Naive B cell (primary cell): ENCODE measurements around the gene NELL1. TPM values are rescaled to one million over a fixed set of nuclear protein-coding genes. Genes with fewer than 3 reads are reported as not detected.

Experiments used
- ATAC-seq, 2 donors: fragments of 150-1000 bp; cut with Tn5 transposase; 2 replicates each; pipeline ENCODE4 v1.10.0; 2021; ENCODE audit warnings: low read depth in 2 of 2, mild to moderate bottlenecking in 2 of 2, moderate library complexity in 2 of 2
- DNase-seq: peaks from one replicate; pipeline ENCODE4 v3.0.0; 2022
- H3K27ac Mint-ChIP-seq, 6 donors: one replicate each; pipeline ENCODE4 v1.8.0; 2020 to 2022; ENCODE audit warnings: mild to moderate bottlenecking in 6 of 6, mixed read lengths in 6 of 6, moderate library complexity in 5 of 6, inconsistent platforms in 2 of 6
- H3K27me3 Mint-ChIP-seq, 3 donors: one replicate each; pipeline ENCODE4 v1.8.0; 2021 to 2022; ENCODE audit warnings: mixed read lengths in 3 of 3, mild to moderate bottlenecking in 1 of 3
- H3K36me3 Mint-ChIP-seq, 2 donors: one replicate each; pipeline ENCODE4 v1.8.0; 2020 to 2022; ENCODE audit warnings: mixed read lengths in 2 of 2, inconsistent platforms in 1 of 2, mild to moderate bottlenecking in 1 of 2
- H3K4me1 Mint-ChIP-seq, 3 donors: one replicate each; pipeline ENCODE4 v1.8.0; 2020 to 2022; ENCODE audit warnings: mixed read lengths in 3 of 3, inconsistent platforms in 1 of 3, mild to moderate bottlenecking in 1 of 3, moderate library complexity in 1 of 3
- H3K4me3 Mint-ChIP-seq, 8 donors: one replicate each; pipeline ENCODE4 v1.8.0; 2020 to 2022; ENCODE audit warnings: mild to moderate bottlenecking in 8 of 8, mixed read lengths in 8 of 8, moderate library complexity in 8 of 8, inconsistent platforms in 2 of 8
- H3K9me3 Mint-ChIP-seq, 7 donors: one replicate each; pipeline ENCODE4 v1.8.0; 2020 to 2022; ENCODE audit warnings: mixed read lengths in 7 of 7, mild to moderate bottlenecking in 5 of 7, inconsistent platforms in 2 of 7, moderate library complexity in 1 of 7
- polyA plus RNA-seq, 6 donors: library from polyadenylated mRNA; unstranded; fragments of 300-500 nt; fragmentation: Illumina TruSeq; gene quantifications; one replicate each; pipeline ENCODE4 v1.2.3, GENCODE V29; 2021; ENCODE audit warnings: low read depth in 6 of 6

Gene NELL1
- polyA plus RNA-seq, 6 donors from 2014 or later, result not detected

DNA sequence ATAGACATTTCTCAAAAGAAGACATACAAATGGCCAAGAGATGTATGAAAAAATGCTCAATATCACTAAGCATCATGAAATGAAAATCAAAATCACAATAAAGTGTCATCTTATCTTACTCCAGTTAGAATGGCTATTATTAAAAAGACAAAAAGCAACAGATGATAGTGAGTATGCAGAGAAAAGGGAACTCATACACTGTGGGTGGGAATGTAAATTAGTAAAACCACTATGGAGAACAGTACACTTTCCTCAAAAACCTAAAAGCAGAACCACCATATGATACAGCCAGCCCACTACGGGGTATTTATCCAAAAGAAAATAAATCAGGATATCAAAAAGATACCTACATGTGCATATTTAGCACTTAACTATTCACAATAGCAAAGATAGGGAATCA lies 823.5 kb downstream of the NELL1 start:
- Mint-ChIP-seq H3K9me3 (peaks cover 2 to 22% (median 15%) of the 10 kb centered on the region in 7 donors), H3K27me3 (no peaks in the 10 kb centered on the region), H3K36me3 (no peaks in the 10 kb centered on the region), H3K4me3 (no peak overlapping the region), H3K4me1 (no peaks in the 10 kb centered on the region), H3K27ac (no peak overlapping the region)
- no peak for ATAC-seq
- no peak for DNase-seq

GRCh38 chr11:21494946-21495345 lies 825.6 kb downstream of the NELL1 start:
- H3K4me1 Mint-ChIP-seq, result no peaks in the 10 kb centered on the region
- H3K36me3 Mint-ChIP-seq, result no peaks in the 10 kb centered on the region
- H3K27ac Mint-ChIP-seq, result no peak overlapping the region
- ATAC-seq, result no peak
- peaks cover under 1 to 10% (median 7%) of the 10 kb centered on the region in 7 donors for H3K9me3 Mint-ChIP-seq
- no peak overlapping the region for H3K4me3 Mint-ChIP-seq
- no peak for DNase-seq
- no peaks in the 10 kb centered on the region for H3K27me3 Mint-ChIP-seq

DNA sequence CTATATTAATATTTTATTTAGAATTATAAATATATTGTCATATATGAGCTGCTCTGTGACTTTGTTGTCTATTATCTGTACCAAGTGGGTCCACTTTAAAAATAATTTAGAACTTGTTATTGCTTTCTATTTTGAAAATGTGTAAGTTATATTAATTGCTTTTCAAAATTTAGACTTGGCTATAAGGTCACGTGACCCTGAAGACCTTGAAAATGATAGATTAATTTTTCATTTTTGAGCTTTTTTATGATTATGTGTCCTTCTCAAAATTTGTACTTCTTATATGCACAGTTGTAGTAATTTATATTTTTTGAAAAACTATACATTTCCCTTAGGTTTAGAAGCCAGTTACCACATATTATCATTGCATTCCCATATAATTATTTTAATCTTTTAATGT lies 826.5 kb downstream of the NELL1 start:
- ATAC-seq, result no peak
- no peak for DNase-seq
- Mint-ChIP-seq H3K4me1 (no peaks in the 10 kb centered on the region), H3K36me3 (no peaks in the 10 kb centered on the region), H3K27me3 (no peaks in the 10 kb centered on the region), H3K4me3 (no peak overlapping the region), H3K9me3 (peaks cover 0 to 10% (median 2%) of the 10 kb centered on the region in 7 donors), H3K27ac (no peak overlapping the region)

DNA sequence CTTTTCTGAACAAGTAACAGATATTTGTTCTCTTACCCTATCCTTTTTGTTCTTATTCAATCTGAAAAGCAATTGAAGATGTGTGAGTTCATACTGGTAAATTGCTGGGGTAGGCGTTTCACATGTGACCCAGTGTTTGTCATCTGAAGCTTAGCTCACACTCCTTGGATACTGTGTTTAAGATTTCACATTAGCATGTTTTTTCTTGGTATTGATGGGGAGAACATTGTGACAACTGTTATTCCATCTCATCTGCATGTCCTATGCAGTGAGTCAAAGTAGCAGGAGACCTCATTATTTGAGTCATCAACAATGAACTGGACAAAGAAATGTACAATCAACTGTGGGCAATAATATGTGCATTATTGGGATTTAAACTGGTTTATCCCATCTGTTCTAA lies 831.9 kb downstream of the NELL1 start:
- DNase-seq (no peak), ATAC-seq (no peak)
- no peaks in the 10 kb centered on the region for H3K4me1 Mint-ChIP-seq
- peaks cover 0 to 3% (median 0%) of the 10 kb centered on the region in 7 donors for H3K9me3 Mint-ChIP-seq
- no peaks in the 10 kb centered on the region for H3K27me3 Mint-ChIP-seq
- no peaks in the 10 kb centered on the region for H3K36me3 Mint-ChIP-seq
- no peak overlapping the region for H3K27ac Mint-ChIP-seq
- H3K4me3 Mint-ChIP-seq, result no peak overlapping the region

- no peak overlapping the region for H3K27ac Mint-ChIP-seq
- no peak overlapping the region for H3K4me3 Mint-ChIP-seq
- ATAC-seq (no peak), DNase-seq (no peak)
- no peaks in the 10 kb centered on the region for H3K27me3 Mint-ChIP-seq
- H3K36me3 Mint-ChIP-seq, result no peaks in the 10 kb centered on the region
- no peaks in the 10 kb centered on the region for H3K4me1 Mint-ChIP-seq
- peaks cover 0 to 3% (median 0%) of the 10 kb centered on the region in 7 donors for H3K9me3 Mint-ChIP-seq
These were observed 835.7 kb downstream of the NELL1 start for GRCh38 chr11:21505070-21505469.

DNA sequence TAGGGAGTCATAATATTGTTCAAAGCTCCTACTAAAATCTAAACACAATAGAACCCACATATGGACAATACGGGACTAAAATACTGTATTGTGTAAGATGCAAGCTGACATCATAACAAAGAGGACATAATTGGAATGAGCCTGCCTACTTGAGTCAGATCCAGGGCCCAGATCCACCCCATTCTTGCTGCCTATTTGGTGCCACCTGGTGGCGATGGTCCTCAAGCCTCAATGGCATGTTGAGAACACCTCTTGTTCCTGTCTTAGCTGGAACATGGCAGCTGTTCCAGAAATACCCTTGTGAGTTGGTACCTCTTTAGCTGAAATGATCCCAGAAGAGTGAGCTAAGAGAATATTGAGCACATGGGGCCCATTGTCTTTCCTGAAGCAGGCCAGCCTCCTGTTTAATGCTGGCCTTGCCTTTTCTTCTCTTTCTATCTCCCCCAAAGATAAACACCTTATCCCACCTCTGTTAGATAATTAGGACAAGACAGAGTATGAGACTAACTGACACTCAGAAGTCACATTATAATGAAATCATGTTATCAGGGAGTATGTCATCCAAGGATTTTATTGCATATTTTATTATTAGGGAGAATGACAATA lies 842.6 kb downstream of the NELL1 start:
- peak; percentile 0 for DNase-seq
- no peak for ATAC-seq
- no peaks in the 10 kb centered on the region for H3K27me3 Mint-ChIP-seq
- H3K27ac Mint-ChIP-seq, result no peak overlapping the region
- H3K9me3 Mint-ChIP-seq, result peaks cover 0 to 3% (median 0%) of the 10 kb centered on the region in 7 donors
- no peaks in the 10 kb centered on the region for H3K36me3 Mint-ChIP-seq
- H3K4me3 Mint-ChIP-seq, result no peak overlapping the region
- no peaks in the 10 kb centered on the region for H3K4me1 Mint-ChIP-seq

GRCh38 chr11:21514316-21514715 lies 844.9 kb downstream of the NELL1 start:
- no peak for DNase-seq
- no peak for ATAC-seq
- Mint-ChIP-seq H3K36me3 (no peaks in the 10 kb centered on the region), H3K27me3 (no peaks in the 10 kb centered on the region), H3K27ac (no peak overlapping the region), H3K9me3 (peaks cover 0 to 3% (median 0%) of the 10 kb centered on the region in 7 donors), H3K4me1 (no peaks in the 10 kb centered on the region), H3K4me3 (no peak overlapping the region)

DNA sequence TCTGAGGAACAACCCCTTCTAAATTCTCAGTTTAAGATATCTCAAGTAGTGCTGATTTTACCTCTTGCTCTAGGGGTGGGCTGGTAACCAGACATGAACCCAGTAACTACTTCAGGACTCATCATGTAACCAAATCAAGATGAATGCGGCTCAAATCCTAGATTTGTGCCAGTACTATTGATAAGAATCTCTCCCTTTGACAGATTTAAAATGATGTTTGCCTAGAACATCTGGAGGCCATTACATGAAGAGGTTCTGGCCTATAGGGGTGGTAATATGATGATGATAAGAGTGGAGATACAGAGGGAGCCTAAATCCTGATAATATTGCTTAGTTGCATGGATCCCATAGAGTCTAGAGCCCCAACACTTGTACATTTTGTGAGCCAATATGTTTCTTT lies 850.9 kb downstream of the NELL1 start:
- no peaks in the 10 kb centered on the region for H3K4me1 Mint-ChIP-seq
- H3K27me3 Mint-ChIP-seq, result no peaks in the 10 kb centered on the region
- no peak overlapping the region for H3K27ac Mint-ChIP-seq
- ATAC-seq (no peak), DNase-seq (no peak)
- H3K36me3 Mint-ChIP-seq, result no peaks in the 10 kb centered on the region
- no peak overlapping the region for H3K4me3 Mint-ChIP-seq
- H3K9me3 Mint-ChIP-seq, result peaks cover 0 to 2% (median 0%) of the 10 kb centered on the region in 7 donors

- ATAC-seq (no peak), DNase-seq (no peak)
- no peak overlapping the region for H3K27ac Mint-ChIP-seq
- H3K9me3 Mint-ChIP-seq, result peaks cover 0 to 6% (median 0%) of the 10 kb centered on the region in 7 donors
- no peaks in the 10 kb centered on the region for H3K27me3 Mint-ChIP-seq
- no peaks in the 10 kb centered on the region for H3K4me1 Mint-ChIP-seq
- no peak overlapping the region for H3K4me3 Mint-ChIP-seq
- no peaks in the 10 kb centered on the region for H3K36me3 Mint-ChIP-seq
These were observed 859.8 kb downstream of the NELL1 start for GRCh38 chr11:21529187-21529586.

- Mint-ChIP-seq H3K27me3 (no peaks in the 10 kb centered on the region), H3K9me3 (peaks cover 0 to 5% (median 0%) of the 10 kb centered on the region in 7 donors), H3K4me3 (no peak overlapping the region), H3K36me3 (no peaks in the 10 kb centered on the region), H3K27ac (no peak overlapping the region), H3K4me1 (no peaks in the 10 kb centered on the region)
- ATAC-seq (no peak), DNase-seq (no peak)
These were observed 864.9 kb downstream of the NELL1 start for GRCh38 chr11:21534288-21534687.

GRCh38 chr11:21537980-21538379 lies 868.6 kb downstream of the NELL1 start:
- ATAC-seq (no peak), DNase-seq (no peak)
- Mint-ChIP-seq H3K9me3 (peaks cover 0 to 5% (median 1%) of the 10 kb centered on the region in 7 donors), H3K36me3 (no peaks in the 10 kb centered on the region), H3K4me1 (no peaks in the 10 kb centered on the region), H3K27me3 (no peaks in the 10 kb centered on the region), H3K4me3 (no peak overlapping the region), H3K27ac (no peak overlapping the region)

DNA sequence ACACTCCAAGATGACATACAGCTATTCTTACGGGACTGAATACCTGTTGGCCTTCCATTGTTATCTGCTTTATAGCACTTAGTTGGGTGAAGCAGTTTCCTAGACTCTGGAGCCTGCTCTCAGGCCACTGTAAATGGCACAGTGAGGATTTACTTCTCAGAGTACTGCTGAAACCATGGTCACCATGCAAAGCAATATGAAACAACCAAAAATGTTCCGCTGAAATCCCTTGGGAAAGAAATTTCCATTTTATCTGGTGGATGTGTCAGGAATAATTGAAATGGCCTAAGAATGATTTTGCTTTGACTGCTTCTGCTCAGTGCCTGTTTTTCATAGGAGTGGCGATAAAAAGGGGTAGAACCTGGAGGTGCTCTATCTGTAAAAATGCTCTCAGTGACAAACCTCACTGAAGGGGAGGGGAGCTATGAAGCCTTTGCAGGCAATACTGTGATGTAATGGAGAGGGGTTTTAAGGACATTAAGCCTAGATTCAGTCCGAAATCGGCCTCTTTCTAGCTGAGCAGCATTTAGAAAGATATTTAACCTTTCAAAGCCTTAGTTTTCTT lies 871.9 kb downstream of the NELL1 start:
- Mint-ChIP-seq H3K9me3 (peaks cover 0 to 3% (median 2%) of the 10 kb centered on the region in 7 donors), H3K27ac (no peak overlapping the region)

GRCh38 chr11:21543901-21544300 lies 874.5 kb downstream of the NELL1 start:
- Mint-ChIP-seq H3K9me3 (peaks cover 0 to 14% (median 1%) of the 10 kb centered on the region in 7 donors), H3K4me1 (no peaks in the 10 kb centered on the region), H3K27ac (peak overlapping the region in 1 of 6 donors; percentile 4), H3K27me3 (no peaks in the 10 kb centered on the region), H3K36me3 (no peaks in the 10 kb centered on the region), H3K4me3 (no peak overlapping the region)
- no peak for DNase-seq
- no peak for ATAC-seq

More for the DNA sequence above, 871.9 kb downstream of the NELL1 start:
- Mint-ChIP-seq H3K4me3 (no peak overlapping the region), H3K4me1 (no peaks in the 10 kb centered on the region), H3K36me3 (no peaks in the 10 kb centered on the region), H3K27me3 (no peaks in the 10 kb centered on the region)
- DNase-seq (no peak), ATAC-seq (no peak)

- H3K4me3 Mint-ChIP-seq, result no peak overlapping the region
- H3K36me3 Mint-ChIP-seq, result no peaks in the 10 kb centered on the region
- no peaks in the 10 kb centered on the region for H3K27me3 Mint-ChIP-seq
- no peak for DNase-seq
- ATAC-seq, result no peak
- H3K4me1 Mint-ChIP-seq, result no peaks in the 10 kb centered on the region
- H3K9me3 Mint-ChIP-seq, result peaks cover 0 to 14% (median 0%) of the 10 kb centered on the region in 7 donors
- H3K27ac Mint-ChIP-seq, result no peak overlapping the region
These were observed 876.3 kb downstream of the NELL1 start for GRCh38 chr11:21545699-21546098.
